Lower leg skin (tissue), 4 donors: ENCODE measurements around the gene BTBD18. TPM values are rescaled to one million over a fixed set of nuclear protein-coding genes. Genes with fewer than 3 reads are reported as not detected.
A peak's percentile ranks its signal among the peaks of the same experiment; 100 is the strongest.

Experiments
- DNase-seq, 2 donors: peaks; one replicate each; pipeline ENCODE4 v3.0.0-alpha.2; 2019; ENCODE audit warnings: low spot score in 2 of 2
- H3K4me3 ChIP-seq: fragments of 200-600 bp; sonication (generic); 2 replicates; pipeline ENCODE4 v1.5.1; 2017; ENCODE audit warnings: mild to moderate bottlenecking, low read depth; ENCODE audit not compliant: poor library complexity, severe bottlenecking
- POLR2A ChIP-seq, 2 donors: fragments of 450-650 bp; IDR thresholded peaks; one replicate each; pipeline ENCODE4 v1.6.1; 2016 to 2017; ENCODE audit warnings: antibody characterized with exemption in 2 of 2, mild to moderate bottlenecking in 1 of 2, moderate library complexity in 1 of 2
- WGBS, 2 donors: methylation state at CpG; one replicate each; pipeline ENCODE4 v1.1.5; 2018; 5-methylcytosine and 5-hydroxymethylcytosine counted together
- intact Hi-C: fragments of 100-400 bp; cut with DNase I; formaldehyde crosslinking; loops from one replicate; pipeline ENCODE4 v1.15.0; 2023; ENCODE audit warnings: low total_unique reads
- total RNA-seq, 4 donors: library from RNA; depleted of rRNA; stranded (reverse); fragments of >200 nt; gene quantifications; one replicate each; pipeline ENCODE4 v1.1.0, GENCODE V29; 2016
- TF ChIP-seq, protein P1 (sequence below), 3 donors: fragments of 450-650 bp; IDR thresholded peaks; one replicate each; pipeline ENCODE4 v1.5.1; 2016; ENCODE audit warnings: antibody characterized with exemption in 3 of 3, mild to moderate bottlenecking in 3 of 3, moderate library complexity in 2 of 3

Gene BTBD18
- total RNA-seq, 4 donors from 2014 or later = not detected

GRCh38 chr11:57786436-57786835 is 34.8 kb upstream of the BTBD18 start:
- intact Hi-C loops = no loop called here
- no peak for TF ChIP-seq POLR2A (IDR thresholded peaks at IDR 0.05)
- TF ChIP-seq, protein P1, sequence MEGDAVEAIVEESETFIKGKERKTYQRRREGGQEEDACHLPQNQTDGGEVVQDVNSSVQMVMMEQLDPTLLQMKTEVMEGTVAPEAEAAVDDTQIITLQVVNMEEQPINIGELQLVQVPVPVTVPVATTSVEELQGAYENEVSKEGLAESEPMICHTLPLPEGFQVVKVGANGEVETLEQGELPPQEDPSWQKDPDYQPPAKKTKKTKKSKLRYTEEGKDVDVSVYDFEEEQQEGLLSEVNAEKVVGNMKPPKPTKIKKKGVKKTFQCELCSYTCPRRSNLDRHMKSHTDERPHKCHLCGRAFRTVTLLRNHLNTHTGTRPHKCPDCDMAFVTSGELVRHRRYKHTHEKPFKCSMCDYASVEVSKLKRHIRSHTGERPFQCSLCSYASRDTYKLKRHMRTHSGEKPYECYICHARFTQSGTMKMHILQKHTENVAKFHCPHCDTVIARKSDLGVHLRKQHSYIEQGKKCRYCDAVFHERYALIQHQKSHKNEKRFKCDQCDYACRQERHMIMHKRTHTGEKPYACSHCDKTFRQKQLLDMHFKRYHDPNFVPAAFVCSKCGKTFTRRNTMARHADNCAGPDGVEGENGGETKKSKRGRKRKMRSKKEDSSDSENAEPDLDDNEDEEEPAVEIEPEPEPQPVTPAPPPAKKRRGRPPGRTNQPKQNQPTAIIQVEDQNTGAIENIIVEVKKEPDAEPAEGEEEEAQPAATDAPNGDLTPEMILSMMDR (IDR thresholded peaks at IDR 0.05) = no peak
- 53 to 54% methylated on average over 4 of the region's 4 CpGs for WGBS, 2 donors
- no peak for DNase-seq
- no peak overlapping the region for H3K4me3 ChIP-seq

GRCh38 chr11:57785072-57785471 is 33.5 kb upstream of the BTBD18 start:
- DNase-seq = no peak
- 57 to 66% methylated on average over 2 of the region's 2 CpGs for WGBS, 2 donors
- TF ChIP-seq, protein P1 (IDR thresholded peaks at IDR 0.05) = no peak
- no peak for TF ChIP-seq POLR2A (IDR thresholded peaks at IDR 0.05)
- H3K4me3 ChIP-seq = no peak overlapping the region
- intact Hi-C loops = no loop called here

DNA sequence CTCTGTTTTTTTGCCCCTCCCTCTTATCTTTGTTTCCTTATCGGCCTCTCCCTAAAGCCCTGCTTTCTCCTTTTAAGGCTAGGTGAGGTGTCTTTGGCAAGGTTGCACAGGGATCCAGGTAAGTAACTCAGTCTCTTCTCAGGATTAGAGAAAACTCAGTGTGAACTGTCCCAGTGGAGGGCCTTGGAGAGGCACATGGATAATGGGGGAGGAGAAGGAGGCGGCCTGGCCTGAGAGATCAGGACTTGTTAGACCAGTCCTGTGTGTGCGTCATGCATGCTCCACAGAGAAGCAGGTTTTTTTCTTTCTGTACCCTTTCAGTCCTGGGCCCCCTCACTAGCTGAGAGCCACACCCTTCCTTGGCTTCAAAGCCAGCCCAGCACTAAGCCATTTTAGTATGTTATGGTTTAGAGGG is 29.9 kb upstream of the BTBD18 start:
- WGBS, 2 donors = 40 to 62% methylated on average over 3 of the region's 3 CpGs
- intact Hi-C loops = no loop called here
- peak in 1 of 2 donors; percentile 41 for DNase-seq
- H3K4me3 ChIP-seq = no peak overlapping the region
- TF ChIP-seq POLR2A (IDR thresholded peaks at IDR 0.05) = no peak
- TF ChIP-seq, protein P1 (IDR thresholded peaks at IDR 0.05) = no peak

GRCh38 chr11:57779276-57779675 is 27.7 kb upstream of the BTBD18 start:
- intact Hi-C loops = no loop called here
- 14 to 15% methylated on average over 1 of the region's 1 CpG for WGBS, 2 donors
- DNase-seq = no peak
- no peak for TF ChIP-seq POLR2A (IDR thresholded peaks at IDR 0.05)
- TF ChIP-seq, protein P1 (IDR thresholded peaks at IDR 0.05) = no peak
- H3K4me3 ChIP-seq = no peak overlapping the region

- H3K4me3 ChIP-seq = no peak overlapping the region
- WGBS, 2 donors = 1 to 10% methylated on average over 6 of the region's 6 CpGs
- intact Hi-C loops = no loop called here
- TF ChIP-seq, protein P1 (IDR thresholded peaks at IDR 0.05) = no peak
- TF ChIP-seq POLR2A (IDR thresholded peaks at IDR 0.05) = no peak
- DNase-seq = peak; percentile 74 to 95
These were observed 26.9 kb upstream of the BTBD18 start for GRCh38 chr11:57778318-57779037.

GRCh38 chr11:57777969-57778317 is 26.3 kb upstream of the BTBD18 start:
- intact Hi-C loops = no loop called here
- WGBS, 2 donors = 21 to 28% methylated on average over 3 of the region's 3 CpGs
- no peak overlapping the region for H3K4me3 ChIP-seq
- no peak for TF ChIP-seq POLR2A (IDR thresholded peaks at IDR 0.05)
- TF ChIP-seq, protein P1 (IDR thresholded peaks at IDR 0.05) = no peak
- no peak for DNase-seq
